Measurements from ENCODE around the gene ATP2B2.

ATP2B2 gene

DNA sequence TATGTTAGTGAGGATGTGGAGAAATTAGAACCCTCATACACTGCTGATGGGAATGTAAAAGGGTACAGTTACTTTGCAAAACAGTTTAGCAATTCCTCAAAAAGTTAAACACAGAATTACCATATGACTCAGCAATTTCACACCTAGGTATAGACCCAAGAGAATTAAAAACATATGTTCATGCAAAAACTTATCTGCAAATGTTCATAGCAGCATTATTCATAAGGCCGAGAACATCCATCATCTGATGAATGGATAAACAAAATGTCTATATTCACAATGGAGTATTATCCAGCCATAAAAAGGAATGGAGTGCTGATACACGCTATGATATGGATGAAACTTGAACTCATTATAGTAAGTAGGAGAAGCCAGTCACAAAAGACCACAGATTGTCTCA lies 194.8 kb downstream of the ATP2B2 start:
- peak; percentile 85 for DNase-seq (ENCODE audit: low read depth)

DNA sequence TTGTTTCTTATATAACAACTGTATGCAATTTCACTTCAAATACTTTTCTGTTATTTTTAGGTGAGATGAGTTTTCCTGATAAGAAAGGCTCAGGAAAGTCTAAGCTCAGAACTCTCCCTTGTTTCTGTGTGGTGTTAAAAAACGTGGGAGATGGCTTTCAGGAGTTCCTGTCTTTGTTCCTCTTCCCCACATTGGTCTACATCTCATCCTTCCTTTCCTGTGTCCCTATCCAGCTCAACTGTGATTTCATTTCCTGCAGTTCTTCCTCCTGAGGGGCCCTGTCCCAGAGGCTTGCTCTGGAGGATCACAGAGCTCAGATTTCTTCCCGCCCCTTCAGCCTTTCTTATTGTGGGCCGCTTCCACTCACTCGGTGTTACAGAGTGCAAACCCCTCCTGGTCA lies 195.7 kb downstream of the ATP2B2 start:
- TF ChIP-seq, protein P1, sequence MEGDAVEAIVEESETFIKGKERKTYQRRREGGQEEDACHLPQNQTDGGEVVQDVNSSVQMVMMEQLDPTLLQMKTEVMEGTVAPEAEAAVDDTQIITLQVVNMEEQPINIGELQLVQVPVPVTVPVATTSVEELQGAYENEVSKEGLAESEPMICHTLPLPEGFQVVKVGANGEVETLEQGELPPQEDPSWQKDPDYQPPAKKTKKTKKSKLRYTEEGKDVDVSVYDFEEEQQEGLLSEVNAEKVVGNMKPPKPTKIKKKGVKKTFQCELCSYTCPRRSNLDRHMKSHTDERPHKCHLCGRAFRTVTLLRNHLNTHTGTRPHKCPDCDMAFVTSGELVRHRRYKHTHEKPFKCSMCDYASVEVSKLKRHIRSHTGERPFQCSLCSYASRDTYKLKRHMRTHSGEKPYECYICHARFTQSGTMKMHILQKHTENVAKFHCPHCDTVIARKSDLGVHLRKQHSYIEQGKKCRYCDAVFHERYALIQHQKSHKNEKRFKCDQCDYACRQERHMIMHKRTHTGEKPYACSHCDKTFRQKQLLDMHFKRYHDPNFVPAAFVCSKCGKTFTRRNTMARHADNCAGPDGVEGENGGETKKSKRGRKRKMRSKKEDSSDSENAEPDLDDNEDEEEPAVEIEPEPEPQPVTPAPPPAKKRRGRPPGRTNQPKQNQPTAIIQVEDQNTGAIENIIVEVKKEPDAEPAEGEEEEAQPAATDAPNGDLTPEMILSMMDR (conservative IDR thresholded peaks at IDR 0.05; ENCODE audit: control insufficient read depth, insufficient read depth, low read depth, low read length), result no peak
- no peak overlapping the region for H3K4me3 ChIP-seq (ENCODE audit: control insufficient read depth, low read depth, low read length)
- DNase-seq (ENCODE audit: low read depth), result no peak

More for the DNA sequence above, 194.8 kb downstream of the ATP2B2 start:
- H3K4me3 ChIP-seq (ENCODE audit: control insufficient read depth, low read depth, low read length), result no peak overlapping the region
- TF ChIP-seq, protein P1 (conservative IDR thresholded peaks at IDR 0.05; ENCODE audit: control insufficient read depth, insufficient read depth, low read depth, low read length), result no peak

DNA sequence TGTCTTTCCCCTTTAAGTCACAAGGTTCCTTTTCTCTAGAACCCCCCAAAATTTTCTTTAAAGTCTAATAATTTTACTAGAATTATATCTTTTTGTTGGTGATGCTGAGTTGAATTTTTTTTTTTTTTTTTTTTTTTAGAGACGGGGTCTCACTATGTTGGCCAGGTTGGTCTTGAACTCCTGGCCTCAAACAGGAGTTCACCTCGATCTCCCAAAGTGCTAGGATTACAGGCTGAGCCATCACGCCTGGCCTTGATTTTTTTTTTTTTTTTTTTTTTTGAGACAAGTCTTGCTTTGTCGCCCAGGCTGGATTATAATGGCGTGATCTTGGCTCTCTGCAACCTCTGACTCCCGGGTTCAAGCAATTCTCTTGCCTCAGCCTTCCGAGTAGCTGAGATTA lies 196.7 kb downstream of the ATP2B2 start:
- TF ChIP-seq, protein P1 (conservative IDR thresholded peaks at IDR 0.05; ENCODE audit: control insufficient read depth, insufficient read depth, low read depth, low read length), result no peak
- DNase-seq (ENCODE audit: low read depth), result no peak
- no peak overlapping the region for H3K4me3 ChIP-seq (ENCODE audit: control insufficient read depth, low read depth, low read length)

DNA sequence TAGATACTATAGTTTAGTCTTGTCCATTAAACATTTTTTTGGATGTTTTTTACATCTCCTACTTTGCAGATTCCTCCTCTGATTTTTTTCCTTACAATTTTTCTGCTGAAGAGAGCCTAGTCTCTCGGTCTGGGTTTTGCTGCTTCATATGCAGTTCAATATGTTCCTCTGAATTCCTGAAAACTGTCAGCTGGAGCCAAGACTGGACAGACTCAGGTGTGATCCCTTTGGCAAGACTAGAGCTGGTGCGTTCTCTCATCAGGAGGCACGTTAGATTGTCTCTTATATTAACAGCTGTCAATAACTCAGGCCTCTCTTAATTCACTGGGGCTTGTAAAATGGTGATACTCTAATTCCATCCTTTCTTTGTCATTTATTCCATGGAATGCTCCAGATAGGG lies 199.2 kb downstream of the ATP2B2 start:
- TF ChIP-seq, protein P1 (conservative IDR thresholded peaks at IDR 0.05; ENCODE audit: control insufficient read depth, insufficient read depth, low read depth, low read length), result no peak
- no peak for DNase-seq (ENCODE audit: low read depth)
- no peak overlapping the region for H3K4me3 ChIP-seq (ENCODE audit: control insufficient read depth, low read depth, low read length)

DNA sequence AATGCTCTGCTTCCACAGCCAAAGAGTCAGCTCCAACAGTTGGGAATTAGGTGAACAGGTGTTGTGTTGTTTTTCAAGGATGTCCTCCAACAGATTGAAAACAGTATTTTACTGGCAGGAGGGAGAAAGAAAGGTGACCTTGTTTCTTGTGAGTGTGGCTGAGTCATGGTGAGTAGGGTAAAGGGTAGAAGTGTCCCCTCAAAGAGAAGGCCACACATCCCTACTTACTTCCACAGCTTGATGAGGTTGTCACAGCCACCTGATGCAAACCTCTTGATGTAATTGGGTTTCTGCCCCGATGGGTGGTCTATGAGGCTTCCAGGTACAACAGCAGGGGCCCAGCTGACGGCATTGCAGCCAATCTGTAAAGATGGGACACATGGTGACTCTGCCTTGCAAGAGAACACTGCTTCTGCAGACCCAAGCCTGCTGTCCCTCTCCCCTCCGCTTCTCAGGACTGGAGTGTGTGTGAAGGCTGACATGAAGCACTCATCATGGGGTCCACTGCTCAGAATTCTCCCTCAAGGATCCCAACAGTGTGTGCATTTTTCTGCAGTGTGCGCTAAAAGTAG lies 200.0 kb downstream of the ATP2B2 start:
- TF ChIP-seq, protein P1 (conservative IDR thresholded peaks at IDR 0.05; ENCODE audit: control insufficient read depth, insufficient read depth, low read depth, low read length), result no peak
- no peak overlapping the region for H3K4me3 ChIP-seq (ENCODE audit: control insufficient read depth, low read depth, low read length)
- DNase-seq (ENCODE audit: low read depth), result no peak

DNA sequence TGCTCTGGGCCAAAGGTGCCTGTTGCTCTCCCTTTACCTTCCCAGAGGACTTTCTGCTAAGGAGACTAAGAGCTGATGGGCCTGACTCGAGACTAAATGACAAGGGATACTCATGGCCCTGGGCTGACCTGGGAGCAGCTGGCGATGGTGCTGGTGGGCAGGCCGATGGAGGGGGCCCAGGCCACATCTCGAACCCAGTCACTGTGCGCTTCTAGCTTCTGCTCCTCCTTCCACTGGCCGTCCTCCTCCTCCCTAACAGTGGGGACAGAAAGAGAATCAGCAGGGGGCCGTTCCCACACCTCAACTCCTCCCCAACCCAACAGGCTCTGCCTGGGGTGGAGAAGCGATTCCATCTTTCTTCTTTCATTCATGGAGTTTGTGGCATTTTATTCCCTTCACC lies 200.5 kb downstream of the ATP2B2 start:
- no peak for DNase-seq (ENCODE audit: low read depth)
- no peak overlapping the region for H3K4me3 ChIP-seq (ENCODE audit: control insufficient read depth, low read depth, low read length)
- TF ChIP-seq, protein P1 (conservative IDR thresholded peaks at IDR 0.05; ENCODE audit: control insufficient read depth, insufficient read depth, low read depth, low read length), result no peak

DNA sequence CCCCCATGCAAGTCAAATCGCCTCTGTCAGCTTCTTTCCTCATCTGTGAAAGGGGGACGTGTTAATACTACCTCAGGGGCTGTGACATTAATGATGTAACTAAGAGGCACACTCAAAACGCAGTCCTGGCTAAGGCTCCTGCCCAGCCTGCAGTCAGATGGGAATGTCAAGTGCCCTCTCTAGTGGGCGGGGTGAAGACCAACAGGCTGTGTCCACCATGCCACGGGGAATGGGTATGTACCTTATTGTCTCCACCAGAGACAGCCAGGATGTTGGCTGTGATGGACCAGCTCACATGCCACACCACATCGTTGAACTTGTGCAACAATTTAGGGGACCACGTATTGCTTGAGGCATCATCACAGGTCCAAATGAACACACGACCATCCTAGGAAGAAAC lies 201.6 kb downstream of the ATP2B2 start:
- TF ChIP-seq, protein P1 (conservative IDR thresholded peaks at IDR 0.05; ENCODE audit: control insufficient read depth, insufficient read depth, low read depth, low read length), result no peak

More for the DNA sequence above, 201.6 kb downstream of the ATP2B2 start:
- DNase-seq (ENCODE audit: low read depth), result no peak
- H3K4me3 ChIP-seq (ENCODE audit: control insufficient read depth, low read depth, low read length), result no peak overlapping the region
